Suprapubic skin (tissue), 3 donors: ENCODE data around the gene IWS1.

Experiments
- CTCF ChIP-seq, 2 donors: fragments of 200-600 bp in 1 of 2; fragments of 450-650 bp in 1 of 2; sonication (generic) in 1 of 2; IDR thresholded peaks; one replicate each; pipeline ENCODE4 v1.5.1; 2016 to 2019; ENCODE audit warnings: antibody characterized with exemption in 2 of 2, mild to moderate bottlenecking in 1 of 2, moderate library complexity in 1 of 2
- POLR2A ChIP-seq, 2 donors: fragments of 450-650 bp; IDR thresholded peaks; one replicate each; pipeline ENCODE4 v1.6.1; 2017; ENCODE audit warnings: antibody characterized with exemption in 2 of 2, mild to moderate bottlenecking in 2 of 2, moderate library complexity in 2 of 2

- TF ChIP-seq POLR2A (IDR thresholded peaks at IDR 0.05) (no peak), CTCF (IDR thresholded peaks at IDR 0.05) (no peak)
Observed at GRCh38 chr2:127449414-127449813, 76.9 kb downstream of the IWS1 start.
